Measurements from ENCODE around the gene CLCN3. TPM values are rescaled to one million over a fixed set of nuclear protein-coding genes. Genes with fewer than 3 reads are reported as not detected.

Gene CLCN3
- total and polyA plus RNA-seq, 9 of the 15 experiments (the other 6 are each of a cell fraction or from before 2014, with no cell fraction given), result 12.7 to 60.6 (median 38.5) TPM

DNA sequence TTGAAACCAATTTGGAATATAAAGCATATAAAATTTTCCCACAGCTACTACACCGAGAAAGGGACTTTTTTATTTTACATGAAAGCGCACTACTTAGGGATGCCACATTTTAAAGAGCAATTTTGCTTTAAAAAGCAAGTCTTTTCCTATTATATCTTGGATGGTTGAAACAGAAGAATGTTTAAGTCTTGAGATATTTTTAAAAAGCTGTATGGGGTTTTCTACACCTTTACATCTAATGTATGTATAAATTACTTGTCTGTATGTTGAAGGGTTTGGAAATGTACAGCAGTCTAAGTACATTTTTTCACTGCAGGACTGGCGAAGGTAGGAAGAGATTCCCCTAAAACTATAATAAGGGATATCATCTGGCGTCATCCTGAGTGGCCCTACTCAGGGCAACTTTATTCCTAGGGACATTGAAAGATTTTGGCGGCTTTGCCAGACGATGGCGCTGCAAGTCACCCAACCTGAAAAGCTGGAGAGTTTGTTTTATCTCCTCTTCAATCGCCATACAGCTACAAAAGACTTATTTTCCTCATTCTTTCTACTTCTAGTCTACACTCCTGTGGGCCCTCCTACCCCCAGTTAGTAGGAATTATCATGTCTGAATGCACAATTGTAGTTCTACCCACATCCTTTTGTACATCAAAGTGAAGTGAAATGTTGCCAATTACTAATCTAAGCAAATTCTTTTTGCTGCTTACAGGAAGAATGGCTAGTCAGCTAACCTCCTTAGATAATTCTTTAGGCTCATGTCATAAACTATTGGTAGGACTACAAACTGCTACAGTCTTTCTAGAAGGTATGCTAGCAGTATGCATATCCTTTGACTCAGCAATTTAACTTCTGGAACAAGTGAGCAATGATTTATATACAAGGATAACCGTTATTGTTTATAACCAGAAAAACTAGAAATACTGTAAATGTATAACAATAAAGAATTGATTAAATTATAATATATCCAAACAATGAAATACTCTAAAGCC is 7.2 kb upstream of the CLCN3 start (continued):
- TF ChIP-seq HNRNPL (IDR thresholded peaks at IDR 0.05; ENCODE audit: low read depth, low read length) (no peak), MAZ (CRISPR knock-in tag; conservative IDR thresholded peaks at IDR 0.05 in 1 of 2, IDR thresholded peaks at IDR 0.05 in 1 of 2) (no peak), RAD21 (CRISPR knock-in tag; conservative IDR thresholded peaks at IDR 0.05 in 1 of 2, IDR thresholded peaks at IDR 0.05 in 1 of 2) (peak; percentile 76), XRCC3 (IDR thresholded peaks at IDR 0.05) (no peak), GTF2F1 (IDR thresholded peaks at IDR 0.05; ENCODE audit: low read depth, low read length) (no peak), RFX7 (CRISPR knock-in tag; IDR thresholded peaks at IDR 0.05) (no peak), IFI16 (CRISPR knock-in tag; IDR thresholded peaks at IDR 0.05) (no peak), RCOR1 (IDR thresholded peaks at IDR 0.05; ENCODE audit: borderline replicate concordance in 1 of 2, low read depth in 2 of 2, low read length in 2 of 2) (peak in 1 of 2 experiments; percentile 54; a peak in 1 of 4 replicates), TOE1 (IDR thresholded peaks at IDR 0.05; ENCODE audit: borderline replicate concordance) (no peak), TOE1 (CRISPR knock-in tag; IDR thresholded peaks at IDR 0.05; ENCODE audit: borderline replicate concordance, low read depth) (no peak), COPS2 (conservative IDR thresholded peaks at IDR 0.05) (no peak), ZNF143 (CRISPR knock-in tag; IDR thresholded peaks at IDR 0.05) (no peak), POLR2AphosphoS2 (IDR thresholded peaks at IDR 0.05; ENCODE audit: low read length) (no peak), FOXK1 (CRISPR knock-in tag; IDR thresholded peaks at IDR 0.05; ENCODE audit: borderline replicate concordance) (no peak), ZNF347 (CRISPR knock-in tag; IDR thresholded peaks at IDR 0.05; ENCODE audit: low read depth) (no peak), NFIC (IDR thresholded peaks at IDR 0.05) (no peak), ZFP30 (CRISPR knock-in tag; IDR thresholded peaks at IDR 0.05; ENCODE audit: borderline replicate concordance) (no peak), ZNF24 (IDR thresholded peaks at IDR 0.05) (no peak), PHTF2 (CRISPR knock-in tag; IDR thresholded peaks at IDR 0.05) (no peak), ZNF75A (CRISPR knock-in tag; IDR thresholded peaks at IDR 0.05) (no peak), POLR2AphosphoS5 (IDR thresholded peaks at IDR 0.05; ENCODE audit: control insufficient read depth, insufficient read depth, low read depth, low read length) (no peak), NCOA6 (IDR thresholded peaks at IDR 0.05) (no peak)
- TF ChIP-seq, protein P1, sequence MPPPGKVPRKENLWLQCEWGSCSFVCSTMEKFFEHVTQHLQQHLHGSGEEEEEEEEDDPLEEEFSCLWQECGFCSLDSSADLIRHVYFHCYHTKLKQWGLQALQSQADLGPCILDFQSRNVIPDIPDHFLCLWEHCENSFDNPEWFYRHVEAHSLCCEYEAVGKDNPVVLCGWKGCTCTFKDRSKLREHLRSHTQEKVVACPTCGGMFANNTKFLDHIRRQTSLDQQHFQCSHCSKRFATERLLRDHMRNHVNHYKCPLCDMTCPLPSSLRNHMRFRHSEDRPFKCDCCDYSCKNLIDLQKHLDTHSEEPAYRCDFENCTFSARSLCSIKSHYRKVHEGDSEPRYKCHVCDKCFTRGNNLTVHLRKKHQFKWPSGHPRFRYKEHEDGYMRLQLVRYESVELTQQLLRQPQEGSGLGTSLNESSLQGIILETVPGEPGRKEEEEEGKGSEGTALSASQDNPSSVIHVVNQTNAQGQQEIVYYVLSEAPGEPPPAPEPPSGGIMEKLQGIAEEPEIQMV (tag; conservative IDR thresholded peaks at IDR 0.05; ENCODE audit: low read depth), result no peak
- TF ChIP-seq, protein P2, sequence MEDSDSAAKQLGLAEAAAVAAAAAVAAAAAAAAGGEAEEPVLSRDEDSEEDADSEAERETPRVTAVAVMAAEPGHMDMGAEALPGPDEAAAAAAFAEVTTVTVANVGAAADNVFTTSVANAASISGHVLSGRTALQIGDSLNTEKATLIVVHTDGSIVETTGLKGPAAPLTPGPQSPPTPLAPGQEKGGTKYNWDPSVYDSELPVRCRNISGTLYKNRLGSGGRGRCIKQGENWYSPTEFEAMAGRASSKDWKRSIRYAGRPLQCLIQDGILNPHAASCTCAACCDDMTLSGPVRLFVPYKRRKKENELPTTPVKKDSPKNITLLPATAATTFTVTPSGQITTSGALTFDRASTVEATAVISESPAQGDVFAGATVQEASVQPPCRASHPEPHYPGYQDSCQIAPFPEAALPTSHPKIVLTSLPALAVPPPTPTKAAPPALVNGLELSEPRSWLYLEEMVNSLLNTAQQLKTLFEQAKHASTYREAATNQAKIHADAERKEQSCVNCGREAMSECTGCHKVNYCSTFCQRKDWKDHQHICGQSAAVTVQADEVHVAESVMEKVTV (CRISPR knock-in tag; IDR thresholded peaks at IDR 0.05), result peak; percentile 46; the same call in 1 of the 2 replicates

All from K562 (cell line).